HS-5 (cell line): ENCODE measurements around the gene KLC1.
"Not testable (repeated sequence)": the region's sequence is repeated elsewhere in the genome, so short reads cannot be mapped to it uniquely, and the experiment has no call there.

Experiments used
- DNase-seq: peaks from one replicate; pipeline ENCODE4 v3.0.0-alpha.2; 2012; ENCODE audit warnings: low read depth

The KLC1 gene

GRCh38 chr14:103628684-103629502 is at the start of gene KLC1:
Gene KLC1, plus strand, starts transcription at chr14:103629211. Its CDS starts 25,354 bp downstream, at chr14:103654565.
- DNase-seq: no peak

GRCh38 chr14:103581206-103581605 is 47.8 kb upstream of the KLC1 start:
- no peak for DNase-seq

GRCh38 chr14:103581954-103582703 is 46.9 kb upstream of the KLC1 start:
- DNase-seq: no peak

- DNase-seq: no peak
Observed at GRCh38 chr14:103584326-103584915, 44.6 kb upstream of the KLC1 start.

GRCh38 chr14:103593577-103593976 is 35.4 kb upstream of the KLC1 start:
- no peak for DNase-seq

- no peak for DNase-seq
Observed at GRCh38 chr14:103594265-103594664, 34.7 kb upstream of the KLC1 start.

- DNase-seq: peak; percentile 46
Observed at GRCh38 chr14:103597623-103598377, 31.2 kb upstream of the KLC1 start.

- DNase-seq: no peak
Observed at GRCh38 chr14:103600503-103600902, 28.5 kb upstream of the KLC1 start.

GRCh38 chr14:103604620-103605019 is 24.4 kb upstream of the KLC1 start:
- DNase-seq: no peak

GRCh38 chr14:103606963-103607668 is 21.9 kb upstream of the KLC1 start:
- peak; percentile 55 for DNase-seq

GRCh38 chr14:103607822-103608221 is 21.2 kb upstream of the KLC1 start:
- no peak for DNase-seq

GRCh38 chr14:103609081-103609480 is 19.9 kb upstream of the KLC1 start:
- DNase-seq: not testable (repeated sequence)

GRCh38 chr14:103611215-103611614 is 17.8 kb upstream of the KLC1 start:
- no peak for DNase-seq

GRCh38 chr14:103613517-103613916 is 15.5 kb upstream of the KLC1 start:
- no peak for DNase-seq

GRCh38 chr14:103616635-103617300 is 12.2 kb upstream of the KLC1 start:
- no peak for DNase-seq

- DNase-seq: no peak
Observed at GRCh38 chr14:103619057-103619456, 10.0 kb upstream of the KLC1 start.

- DNase-seq: no peak
Observed at GRCh38 chr14:103621860-103622259, 7.2 kb upstream of the KLC1 start.

GRCh38 chr14:103623308-103623707 is 5.7 kb upstream of the KLC1 start:
- no peak for DNase-seq

GRCh38 chr14:103623883-103624482 is 5.0 kb upstream of the KLC1 start:
- no peak for DNase-seq

GRCh38 chr14:103624860-103625259 is 4.2 kb upstream of the KLC1 start:
- no peak for DNase-seq
